ENCODE measurements around the gene TICAM1.
A peak's percentile ranks its signal among the peaks of the same experiment; 100 is the strongest.
"Not testable (repeated sequence)": the region's sequence is repeated elsewhere in the genome, so short reads cannot be mapped to it uniquely, and the experiment has no call there.

TICAM1 gene

DNA sequence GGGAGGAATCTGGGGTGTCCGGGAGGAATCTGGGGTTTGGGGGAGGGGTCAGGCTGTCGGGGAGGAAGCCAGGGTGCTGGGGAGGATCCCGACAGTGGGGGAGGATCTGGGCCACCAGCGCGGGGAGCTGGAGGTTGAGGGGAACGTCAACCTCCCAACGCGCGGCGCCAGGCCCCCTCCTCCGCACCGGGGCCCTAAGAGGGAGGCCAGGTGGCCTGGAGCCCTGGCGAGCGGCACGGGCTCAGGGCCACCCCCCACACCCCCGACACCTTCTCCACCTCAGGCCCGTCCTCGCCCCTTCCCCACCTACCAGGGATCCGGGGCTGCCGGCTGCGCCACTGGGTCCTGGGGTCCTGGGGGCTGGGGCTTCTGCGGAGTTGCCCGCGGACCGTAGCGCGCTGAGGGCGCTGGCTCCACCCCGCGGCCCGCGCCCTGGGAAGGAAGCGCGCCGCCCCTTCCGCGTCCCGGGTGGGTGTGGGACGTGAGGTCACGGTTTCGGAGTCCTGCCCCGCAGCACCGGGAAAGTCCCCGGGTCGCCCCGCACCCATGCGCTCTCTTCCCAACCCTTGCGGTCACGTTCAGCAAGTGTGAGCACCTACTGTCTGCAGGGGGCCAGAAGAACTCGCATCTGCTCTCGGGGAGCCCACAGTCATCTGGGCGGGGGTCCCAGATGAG, at the start of gene TICAM1:
TSS of gene TICAM1 (minus strand) at position 409 of the 675 bp plus-strand sequence. CDS start 13,335 bp downstream, outside the sequence.
- DNase-seq, result peak; percentile 33

DNA sequence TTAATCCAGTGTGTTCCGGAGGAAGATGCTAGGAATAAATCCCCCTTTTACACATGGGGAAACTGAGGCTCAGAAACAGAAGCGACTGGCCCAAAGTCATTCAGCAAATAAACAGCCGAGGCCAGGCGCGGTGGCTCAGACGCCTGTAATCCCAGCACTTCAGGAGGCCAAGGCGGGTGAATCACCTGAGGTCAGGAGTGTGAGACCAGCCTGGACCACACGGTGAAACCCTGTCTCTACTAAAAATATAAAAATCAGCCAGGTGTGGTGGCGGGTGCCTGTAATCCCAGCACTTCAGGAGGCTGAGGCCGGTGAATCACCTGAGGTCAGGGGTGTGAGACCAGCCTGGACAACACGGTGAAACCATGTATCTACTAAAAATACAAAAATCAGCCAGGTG, 47.5 kb upstream of the TICAM1 start:
- no peak for DNase-seq

DNA sequence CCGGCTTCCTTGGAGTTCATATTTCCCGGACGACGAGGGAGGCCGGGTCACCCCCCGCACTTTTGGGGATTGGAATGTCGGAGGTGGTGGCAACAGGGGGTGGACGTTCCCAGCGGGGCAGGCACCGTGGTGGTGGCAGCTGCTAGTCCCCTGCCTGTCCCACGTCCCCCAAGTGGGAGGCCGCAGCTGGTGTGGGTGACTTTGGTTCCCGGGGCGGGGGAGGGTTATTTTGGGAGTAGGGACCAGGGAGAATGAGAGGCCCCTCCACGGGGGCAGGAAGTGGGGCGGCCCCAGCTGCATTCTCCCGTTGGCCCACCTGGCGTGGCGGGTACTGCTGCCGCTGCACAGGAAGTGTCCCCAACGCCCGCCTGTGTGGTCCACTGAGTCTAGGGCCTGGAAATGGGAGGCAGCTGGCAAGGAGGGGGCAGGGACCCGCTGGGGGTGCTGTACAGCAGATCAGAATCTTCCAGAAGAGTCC, 47.0 kb upstream of the TICAM1 start:
- no peak for DNase-seq

DNA sequence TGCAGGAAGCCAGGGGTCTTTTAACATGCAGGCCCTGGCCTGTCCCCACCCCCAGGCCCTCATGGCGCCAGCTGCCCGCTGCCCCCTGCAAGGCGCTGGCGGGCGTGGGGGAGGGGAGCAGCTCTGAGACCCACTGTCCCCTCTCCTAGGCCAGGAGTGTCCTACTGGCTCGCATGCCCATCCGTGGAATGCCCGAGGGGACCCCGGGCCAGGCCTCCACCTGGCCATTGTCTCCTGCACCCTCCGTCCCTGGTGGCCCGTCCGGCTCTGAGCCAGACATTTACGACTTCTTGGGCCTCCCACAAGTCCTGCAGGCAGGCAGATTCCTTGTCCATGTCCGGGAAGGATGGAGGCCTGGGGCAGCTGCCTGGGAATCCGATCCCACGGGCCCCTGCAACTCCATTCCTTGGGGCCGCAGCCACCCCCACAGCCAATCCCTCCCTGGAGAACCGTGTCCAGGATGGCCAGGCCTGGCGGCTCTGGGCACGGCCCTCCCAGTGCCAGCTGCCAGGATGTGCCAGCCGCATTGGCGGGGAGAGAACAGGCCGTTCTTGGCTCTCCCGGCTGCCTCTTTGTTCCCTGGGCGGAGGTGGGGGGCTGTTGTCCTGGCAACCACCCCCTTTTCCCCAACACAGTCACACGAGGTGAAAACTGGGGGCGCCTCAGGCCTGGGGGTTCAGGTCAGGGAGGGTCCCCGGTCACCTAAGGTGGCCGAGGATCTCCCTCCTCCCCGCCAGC, 46.4 kb upstream of the TICAM1 start:
- no peak for DNase-seq

DNA sequence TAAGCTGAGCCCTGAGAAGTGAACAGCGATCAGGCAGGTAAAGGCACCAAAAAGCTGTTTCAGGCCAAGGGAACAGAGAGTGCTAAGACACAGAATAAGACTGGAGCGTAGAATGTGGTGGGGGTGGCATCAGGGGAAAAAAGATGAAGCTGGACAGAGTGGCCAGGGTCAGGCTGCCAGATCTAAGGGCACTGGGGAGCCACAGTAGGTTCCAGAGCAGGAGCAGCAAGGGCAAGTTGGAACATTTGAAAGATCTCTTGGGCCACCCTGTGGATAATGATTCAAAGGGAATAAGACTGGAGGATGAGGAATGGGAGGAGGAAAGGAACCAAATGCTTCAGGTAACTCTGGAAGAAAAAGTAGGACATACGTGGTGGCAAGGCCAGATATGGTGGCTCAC, 42.4 kb upstream of the TICAM1 start:
- no peak for DNase-seq

DNA sequence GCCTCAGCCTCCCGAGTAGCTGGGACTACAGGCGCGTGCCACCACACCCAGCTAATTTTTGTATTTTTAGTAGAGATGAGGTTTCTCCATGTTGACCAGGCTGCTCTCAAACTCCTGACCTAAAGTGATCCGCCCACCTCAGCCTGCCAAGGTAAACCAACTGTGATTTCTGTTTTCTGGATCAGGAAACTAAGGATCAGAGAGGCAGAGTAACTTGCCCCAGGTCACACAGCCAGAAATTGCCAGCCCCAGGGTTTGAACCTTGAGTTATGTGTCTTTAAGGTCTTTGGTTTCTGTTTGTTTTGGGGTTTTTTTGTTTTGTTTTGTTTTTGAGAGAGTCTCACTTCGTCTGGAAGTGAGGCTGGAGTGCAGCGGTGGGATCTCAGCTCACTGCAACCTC, 40.2 kb upstream of the TICAM1 start:
- no peak for DNase-seq

DNA sequence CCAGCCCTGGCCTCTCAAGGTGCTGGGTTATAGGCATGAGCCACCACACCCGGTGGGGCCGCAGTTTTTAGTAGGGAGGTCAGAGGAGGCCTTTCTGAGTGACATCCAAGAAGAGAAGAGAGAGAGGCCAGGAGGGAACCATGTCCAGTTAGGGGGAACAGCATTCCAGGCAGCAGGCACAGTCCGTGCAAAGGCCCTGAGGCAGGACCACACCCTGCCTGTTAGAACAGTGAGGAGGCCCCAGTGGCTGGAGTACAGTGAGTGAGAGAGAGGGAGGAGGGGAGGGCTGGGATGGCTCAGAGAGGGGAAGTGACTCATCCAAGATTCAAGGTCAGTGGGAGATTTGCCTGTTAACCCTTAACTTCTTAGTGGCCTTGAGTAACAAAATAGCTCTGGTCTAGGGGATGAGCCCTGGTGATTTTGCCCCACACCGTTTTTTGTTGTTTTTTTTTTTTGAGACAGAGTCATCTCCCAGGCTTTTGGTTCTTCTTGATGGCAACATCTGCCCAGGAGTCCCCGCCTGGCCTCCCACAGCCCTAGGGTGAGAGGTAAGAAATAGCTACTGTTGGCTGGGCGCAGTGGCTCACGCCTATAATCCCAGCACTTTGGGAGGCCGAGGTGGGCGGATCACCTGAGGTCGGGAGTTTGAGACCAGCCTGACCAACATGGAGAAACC, 38.7 kb upstream of the TICAM1 start:
- DNase-seq, result no peak

DNA sequence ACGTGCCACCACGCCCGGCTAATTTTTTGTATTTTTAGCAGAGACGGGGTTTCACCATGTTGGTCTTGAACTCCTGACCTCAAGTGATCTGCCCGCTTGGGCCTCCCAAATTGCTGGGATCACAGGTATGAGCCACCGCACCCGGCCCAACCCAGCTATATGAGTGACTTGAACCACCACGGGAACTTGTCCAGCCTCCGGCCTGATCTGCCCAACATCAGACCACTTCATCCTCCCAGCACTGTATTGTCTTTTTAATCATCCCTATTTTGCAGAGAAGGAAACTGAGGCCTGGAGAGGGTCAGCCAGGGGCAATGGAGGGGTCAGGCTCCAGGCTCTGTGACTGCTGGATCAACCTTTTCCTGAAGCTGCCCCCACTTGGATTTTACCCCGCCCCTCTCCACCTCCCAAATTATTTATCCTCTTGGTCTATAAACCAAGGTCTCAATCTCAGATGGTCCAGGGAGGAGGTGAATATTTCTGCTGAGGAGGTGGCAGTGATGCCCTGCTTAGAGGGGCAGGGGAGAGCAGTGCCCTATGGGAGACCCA, 36.8 kb upstream of the TICAM1 start:
- DNase-seq, result no peak

DNA sequence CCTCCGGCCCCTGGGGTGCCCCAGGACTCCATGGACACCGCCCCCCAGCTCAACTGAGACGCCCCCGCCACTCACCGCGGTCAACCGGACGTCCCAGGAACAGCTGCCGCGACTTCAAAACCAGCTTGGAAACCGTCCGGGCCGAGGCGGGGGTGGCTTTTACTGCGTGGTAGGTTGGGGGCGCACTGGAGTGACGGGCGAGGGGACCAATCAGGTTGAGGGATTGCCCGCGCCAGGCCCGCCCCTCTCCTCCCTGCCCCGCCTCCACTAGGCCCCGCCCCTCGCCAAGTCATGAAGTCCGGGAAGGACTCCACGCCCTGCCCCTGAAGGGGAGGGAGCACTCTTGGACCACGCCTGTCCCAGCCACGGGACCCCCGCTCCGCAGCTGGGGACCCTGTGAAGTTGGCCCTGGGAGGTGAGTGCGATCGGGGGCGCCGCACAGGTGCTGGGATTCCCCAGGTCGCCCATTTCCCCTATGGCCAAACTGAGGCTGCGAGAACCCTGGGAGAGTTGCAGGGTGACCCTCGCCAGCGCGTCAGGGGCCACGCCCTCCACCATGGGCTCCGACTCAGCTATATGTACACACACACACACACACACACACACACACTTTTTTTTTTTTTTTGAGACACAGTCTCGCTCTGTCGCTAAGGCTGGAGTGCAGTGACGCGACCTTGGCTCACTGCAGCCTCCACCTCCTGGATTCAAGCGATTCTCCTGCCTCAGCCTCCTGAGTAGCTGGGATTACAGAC, 36.2 kb upstream of the TICAM1 start, which contains the start of gene PLIN3:
TSS of gene PLIN3 (minus strand) at position 134 of the 752 bp plus-strand sequence. CDS start 6,273 bp downstream, outside the sequence.
- peak; percentile 82 for DNase-seq

DNA sequence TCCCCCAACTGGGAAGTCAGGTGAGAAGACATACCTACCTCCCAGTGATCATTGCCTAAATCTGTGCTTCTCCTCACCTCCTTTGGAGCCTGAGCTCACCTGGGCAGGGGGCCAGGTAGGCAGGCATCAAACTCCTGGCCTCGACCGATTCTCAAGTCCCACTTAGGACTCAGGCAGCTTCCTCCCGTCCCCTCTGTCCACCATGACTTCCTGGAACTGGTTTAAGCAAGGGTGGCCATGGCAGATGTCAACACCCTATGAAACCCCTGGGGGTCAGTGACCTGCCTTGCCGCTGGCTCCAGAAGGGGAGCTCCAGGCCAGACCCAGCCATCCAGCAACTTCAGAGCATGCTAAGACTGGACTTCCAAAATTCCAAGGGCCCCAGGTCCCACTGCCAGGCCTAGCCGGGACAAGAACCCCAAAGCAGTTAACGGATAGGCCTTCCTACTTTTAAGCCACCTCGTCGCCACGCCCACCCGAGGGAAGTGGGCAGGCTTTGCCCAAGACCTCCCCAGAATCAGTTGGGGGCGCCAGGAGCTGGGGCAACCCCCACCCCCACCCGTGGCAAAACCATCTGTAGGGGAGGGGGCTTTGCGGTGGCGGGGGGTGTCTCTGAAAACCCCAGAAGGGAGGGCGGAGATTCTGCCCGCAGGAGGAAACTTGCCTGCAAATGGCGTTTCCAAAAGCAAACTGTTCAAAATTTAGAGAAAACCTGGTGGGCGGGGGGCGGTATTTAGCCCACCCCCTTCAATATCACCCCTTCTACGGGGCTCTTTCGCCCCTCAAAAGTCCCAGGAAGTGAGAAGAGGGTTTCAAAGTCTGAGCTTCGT, 35.3 kb upstream of the TICAM1 start:
- peak; percentile 27 for DNase-seq

DNA sequence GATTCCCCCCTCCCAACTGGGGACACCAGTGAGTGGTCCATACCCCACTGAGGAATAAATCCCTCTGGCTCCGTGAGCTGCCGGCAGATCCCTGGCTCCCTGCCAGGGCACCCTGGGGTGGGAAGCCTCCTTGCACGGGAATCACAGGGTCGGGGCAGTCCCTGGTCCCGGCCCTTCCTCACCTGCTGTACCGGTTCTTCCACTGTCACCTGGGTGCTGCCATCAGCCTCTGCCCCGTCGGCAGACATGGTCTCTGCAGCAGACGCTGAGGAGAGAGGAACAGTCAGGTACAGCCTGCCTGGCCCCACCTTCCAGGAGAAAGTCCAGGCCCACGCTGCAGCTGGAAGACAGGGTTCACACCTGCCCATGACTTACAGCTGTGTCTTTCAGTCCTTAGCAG, 29.6 kb upstream of the TICAM1 start:
- no peak for DNase-seq

DNA sequence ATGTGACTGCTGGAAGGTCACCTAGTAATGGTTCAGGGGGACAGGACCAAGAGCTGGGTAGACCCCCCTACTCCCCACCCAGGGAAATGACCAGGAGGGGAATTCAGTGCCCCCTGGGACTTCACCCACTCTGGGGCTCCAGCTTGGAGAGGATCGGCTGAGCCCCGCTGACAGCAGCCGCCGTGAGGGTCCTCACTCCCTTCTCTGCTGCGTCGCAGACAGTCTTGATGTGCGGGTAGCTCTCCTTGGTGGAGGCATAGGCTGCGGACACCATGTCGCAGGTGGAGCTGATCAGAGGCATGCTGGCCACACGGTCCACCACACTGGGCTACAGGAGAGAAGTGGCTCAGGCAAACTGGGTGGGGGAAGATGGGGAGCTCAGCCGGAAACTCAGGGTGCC, 28.2 kb upstream of the TICAM1 start:
- no peak for DNase-seq

DNA sequence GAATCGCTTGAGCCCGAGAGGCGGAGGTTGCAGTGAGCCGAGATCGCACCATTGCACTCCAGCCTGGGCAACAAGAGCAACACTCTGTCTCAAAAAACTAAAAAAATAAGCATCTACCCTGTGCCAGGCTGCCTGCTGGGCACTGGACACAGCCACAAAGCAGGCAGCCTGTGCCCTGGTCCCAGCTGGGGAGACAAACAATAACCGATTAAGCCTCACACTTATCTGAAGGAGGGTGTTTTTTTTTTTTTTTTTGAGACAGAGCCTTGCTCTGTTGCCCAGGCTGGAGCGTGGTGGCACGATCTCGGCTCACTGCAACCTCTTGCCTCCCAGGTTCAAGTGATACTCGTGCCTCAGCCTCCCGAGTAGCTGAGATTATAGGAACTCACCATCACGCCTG, 25.0 kb upstream of the TICAM1 start:
- not testable (repeated sequence) for DNase-seq

DNA sequence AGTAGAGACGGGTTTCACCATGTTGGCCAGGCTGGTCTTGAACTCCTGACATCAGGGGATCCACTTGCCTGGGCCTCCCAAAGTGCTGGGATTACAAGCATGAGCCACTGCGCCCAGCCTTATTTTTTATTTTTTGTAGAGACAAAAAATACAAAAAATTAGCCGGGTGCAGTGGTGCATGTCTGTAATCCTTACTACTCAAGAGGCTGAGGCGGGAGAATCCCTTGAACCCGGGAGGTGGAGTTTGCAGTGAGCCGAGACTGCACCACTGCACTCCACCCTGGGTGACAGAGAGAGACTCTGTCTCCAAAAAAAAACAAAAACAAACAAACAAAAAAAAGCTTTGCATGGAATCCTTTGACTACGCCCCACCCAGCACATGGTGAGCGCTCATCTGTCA, 22.0 kb upstream of the TICAM1 start:
- DNase-seq, result not testable (repeated sequence)

DNA sequence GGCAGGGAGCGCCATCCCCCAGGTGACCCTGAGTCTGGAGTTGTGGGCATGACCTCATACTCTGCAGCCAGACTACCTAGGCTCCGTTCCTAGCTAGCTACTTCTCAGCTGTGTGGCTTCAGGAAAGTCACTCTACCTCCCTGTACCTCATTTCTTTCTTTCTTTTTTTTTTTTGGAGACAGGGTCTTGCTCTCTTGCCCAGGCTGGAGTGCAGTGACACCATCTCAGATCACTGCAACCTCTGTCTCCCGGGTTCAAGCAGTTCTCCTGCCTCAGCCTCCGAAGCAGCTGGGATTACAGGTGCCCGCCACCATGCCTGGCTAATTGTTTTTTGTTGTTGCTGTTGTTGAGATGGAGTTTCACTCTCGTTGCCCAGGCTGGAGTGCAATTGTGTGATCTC, 21.0 kb upstream of the TICAM1 start:
- no peak for DNase-seq

DNA sequence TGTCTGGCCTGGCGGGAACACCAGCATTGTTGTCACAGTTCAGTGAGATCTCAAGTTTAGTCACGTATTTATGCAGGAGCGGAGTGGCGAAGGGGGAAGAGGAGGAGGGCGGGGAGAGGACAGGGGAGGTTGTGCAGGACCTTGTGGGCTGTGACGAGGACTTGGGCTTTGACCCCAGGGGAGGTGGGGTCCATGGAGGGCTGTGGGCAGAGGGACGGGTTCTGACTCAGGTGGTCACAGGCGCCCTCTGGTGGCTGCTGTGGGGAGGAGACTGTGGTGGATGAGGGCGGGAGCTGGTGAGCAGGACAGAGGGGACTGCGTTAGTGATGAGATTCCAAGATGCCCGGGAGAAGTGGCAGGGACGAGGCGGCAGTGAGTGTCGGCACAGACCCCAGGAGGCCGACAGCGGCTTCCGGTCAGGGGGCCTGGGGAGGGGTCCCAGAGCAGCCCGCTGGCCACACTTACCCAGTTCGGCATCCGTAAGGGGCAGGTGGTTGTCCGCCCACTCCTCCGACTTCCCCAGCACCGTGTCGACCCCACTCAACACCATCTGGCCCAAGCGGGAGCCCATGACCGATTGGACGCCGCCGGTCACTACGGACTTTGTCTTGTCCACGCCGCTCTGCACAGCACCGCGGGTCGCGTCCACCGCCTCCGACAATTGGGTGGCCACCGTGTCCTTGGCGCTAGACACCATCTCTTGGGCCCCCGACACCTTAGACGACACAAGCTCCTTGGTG, 20.2 kb upstream of the TICAM1 start:
- DNase-seq, result no peak

DNA sequence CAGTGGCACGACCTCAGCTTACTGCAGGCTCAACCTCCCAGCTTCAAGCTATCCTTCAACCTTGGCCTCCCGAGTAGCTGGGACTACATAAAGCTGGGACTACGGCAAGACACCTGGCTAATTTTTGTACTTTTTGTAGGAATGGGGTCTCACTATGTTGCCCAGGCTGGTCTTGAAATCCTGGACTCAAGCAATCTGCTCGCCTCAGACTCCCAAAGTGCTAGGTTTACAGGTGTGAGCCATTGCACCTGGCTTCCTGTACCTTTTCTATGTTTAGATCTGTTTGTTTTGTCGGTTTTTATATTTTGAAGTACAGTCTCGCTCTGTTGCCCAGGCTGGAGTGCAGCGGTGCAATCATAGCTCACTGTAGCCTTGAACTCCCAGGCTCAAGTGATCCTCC, 17.5 kb upstream of the TICAM1 start:
- DNase-seq, result no peak

DNA sequence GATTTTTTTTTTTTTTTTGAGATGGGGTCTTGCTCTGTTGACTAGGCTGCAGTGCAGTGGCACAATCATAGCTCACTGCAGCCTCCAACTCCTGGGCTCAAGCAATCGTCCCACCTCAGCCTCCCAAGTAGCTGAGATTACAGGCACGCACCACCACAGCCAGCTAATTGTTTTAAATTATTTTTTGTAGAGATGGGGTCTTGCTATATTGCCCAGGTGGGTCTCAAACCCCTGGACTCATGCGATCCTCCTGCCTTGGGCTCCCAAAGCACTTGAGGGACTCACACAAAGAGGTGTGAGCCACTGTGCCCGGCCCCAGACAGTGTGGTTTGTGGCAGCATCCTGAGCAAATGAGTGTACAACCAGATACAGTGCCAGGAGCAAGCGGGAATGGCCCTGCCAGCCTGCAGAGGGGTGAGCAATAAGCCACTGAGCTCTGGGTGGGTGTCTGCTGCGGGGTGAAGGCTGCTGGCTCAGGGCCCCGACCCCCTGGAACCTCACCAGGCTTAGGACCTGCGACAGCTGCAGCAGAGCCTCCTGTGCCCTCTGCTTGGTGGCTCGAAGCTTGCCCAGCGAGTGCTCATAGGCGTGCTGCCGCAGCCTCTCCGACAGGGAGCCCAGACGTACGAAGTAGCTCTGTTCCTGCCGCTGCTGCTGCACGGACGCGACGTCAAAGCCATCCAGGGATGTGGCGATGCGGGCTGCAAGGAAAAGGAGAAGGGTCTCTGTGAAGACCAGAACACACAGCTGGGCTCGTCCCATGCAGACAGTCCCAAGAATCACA, 15.9 kb upstream of the TICAM1 start:
- no peak for DNase-seq

DNA sequence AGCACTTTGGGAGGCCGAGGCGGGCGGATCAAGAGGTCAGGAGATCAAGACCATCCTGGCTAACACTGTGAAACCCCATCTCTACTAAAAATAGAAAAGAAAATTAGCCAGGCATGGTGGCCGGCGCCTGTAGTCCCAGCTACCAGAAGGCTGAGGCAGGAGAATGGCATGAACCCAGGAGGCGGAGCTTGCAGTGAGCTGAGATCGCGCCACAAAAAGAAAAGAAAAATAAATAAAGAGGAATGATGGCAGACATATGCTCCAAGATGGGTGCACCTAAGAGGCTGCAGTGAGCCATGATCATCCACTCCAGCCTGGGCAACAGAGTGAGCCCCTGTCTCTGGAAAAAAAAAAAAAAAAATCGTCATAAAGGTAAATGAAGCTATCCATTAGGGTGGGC, 14.5 kb upstream of the TICAM1 start:
- DNase-seq, result not testable (repeated sequence)

Measured in KG1 (cell line).